HCT116 (cell line): ENCODE data around the gene ZNF292. TPM values are rescaled to one million over a fixed set of nuclear protein-coding genes. Genes with fewer than 3 reads are reported as not detected.

ENCODE experiments used
- ATAC-seq: fragments of 200-7000 bp; cut with Tn5 transposase; 2 replicates; pipeline ENCODE4 v1.9.1; 2020; ENCODE audit warnings: mild to moderate bottlenecking, moderate library complexity
- BruUV-seq: library from RNA; stranded (reverse); fragments of 400-500 nt; replicated peaks from 2 replicates; lab custom pipeline; 2021; lab: Mats Ljungman, UMichigan
- CTCF ChIA-PET: fragments of 300-600 bp; sonication (Branson Sonifier 250); formaldehyde crosslinking; loops from one replicate; lab custom pipeline; 2021; ENCODE audit warnings: antibody characterized with exemption; lab: Charles Lee
- POLR2A ChIA-PET: fragments of 300-600, 350-600 bp; sonication (Branson Sonifier 250); formaldehyde crosslinking; loops from one replicate; lab custom pipeline; 2021; ENCODE audit warnings: antibody characterized with exemption; lab: Charles Lee
- RAD21 ChIA-PET, 2 experiments: fragments of 300-600 bp; sonication (Branson Sonifier 250); formaldehyde crosslinking; loops; one replicate each; lab custom pipeline; 2023; ENCODE audit warnings: low total read pairs in 2 of 2; ENCODE audit not compliant: uncharacterized antibody in 2 of 2, unreplicated experiment in 2 of 2, low non-redundant PET in 1 of 2; lab: Charles Lee
- DNase-seq: peaks from one replicate; pipeline ENCODE4 v3.0.0-alpha.2; 2010; ENCODE audit warnings: low read depth, low spot score
- H2AFZ ChIP-seq: fragments of 200-600 bp; shearing (Covaris generic), sonication (generic); 2 replicates; pipeline ENCODE4 v1.6.1; 2017; ENCODE audit warnings: low read depth, mixed run types, mixed read lengths, antibody characterized with exemption, low read length; ENCODE audit not compliant: poor library complexity, severe bottlenecking
- H3K27ac ChIP-seq: 2 replicates; pipeline ENCODE4 v1.5.1; 2012; ENCODE audit warnings: low read depth, low read length
- H3K27me3 ChIP-seq: fragments of 200-600 bp; sonication (generic); 2 replicates; pipeline ENCODE4 v1.6.1; 2016; ENCODE audit warnings: mixed run types, low read length, mixed read lengths; ENCODE audit not compliant: insufficient read depth
- H3K36me3 ChIP-seq, 2 experiments: fragments of 200-500 bp in 1 of 2; fragments of 200-600 bp in 1 of 2; sonication (Bioruptor generic) in 1 of 2; sonication (generic) in 1 of 2; 2 replicates each; pipeline versions ENCODE4 v1.5.1 to v1.6.1; 2014 to 2016; ENCODE audit warnings: low read length in 2 of 2, inconsistent platforms in 1 of 2, mixed read lengths in 1 of 2, mixed run types in 1 of 2; ENCODE audit not compliant: insufficient read depth in 2 of 2, control insufficient read depth in 1 of 2
- H3K4me1 ChIP-seq, 2 experiments: fragments of 200-600 bp in 1 of 2; sonication (generic) in 1 of 2; 2 replicates each; pipeline versions ENCODE4 v1.5.1 to v1.6.1; 2012 to 2017; ENCODE audit warnings: low read length in 2 of 2, inconsistent platforms in 1 of 2, mild to moderate bottlenecking in 1 of 2, mixed read lengths in 1 of 2, mixed run types in 1 of 2, moderate library complexity in 1 of 2; ENCODE audit not compliant: insufficient read depth in 2 of 2, control insufficient read depth in 1 of 2
- H3K4me2 ChIP-seq: fragments of 200-600 bp; sonication (generic); 2 replicates; pipeline ENCODE4 v1.6.1; 2017; ENCODE audit warnings: mixed run types, low read length, mixed read lengths
- H3K4me3 ChIP-seq, 2 experiments: fragments of 200-600 bp in 1 of 2; sonication (generic) in 1 of 2; replicated peaks in 1 of 2; 2 replicates each; pipeline ENCODE4 v1.5.1; 2011 to 2016; ENCODE audit warnings: low read length in 2 of 2, control low read depth in 1 of 2, low read depth in 1 of 2, mild to moderate bottlenecking in 1 of 2, mixed read lengths in 1 of 2, mixed run types in 1 of 2
- H3K79me2 ChIP-seq: fragments of 200-600 bp; sonication (generic); 2 replicates; pipeline ENCODE4 v1.6.1; 2017; ENCODE audit warnings: mild to moderate bottlenecking, mixed run types, low read length, moderate library complexity, mixed read lengths; ENCODE audit not compliant: insufficient read depth
- H3K9ac ChIP-seq: fragments of 200-600 bp; sonication (generic); 2 replicates; pipeline ENCODE4 v1.6.1; 2016; ENCODE audit warnings: low read length, mixed read lengths
- H3K9me2 ChIP-seq: fragments of 200-600 bp; sonication (generic), shearing (Covaris generic); 2 replicates; pipeline ENCODE4 v1.6.1; 2017; ENCODE audit warnings: mixed run types, mild to moderate bottlenecking, moderate library complexity; ENCODE audit not compliant: insufficient read depth
- H3K9me3 ChIP-seq, 2 experiments: fragments of 200-500 bp in 1 of 2; fragments of 200-600 bp in 1 of 2; sonication (Bioruptor generic) in 1 of 2; sonication (generic) in 1 of 2; 2 replicates each; pipeline ENCODE4 v1.6.1; 2014 to 2017; ENCODE audit warnings: low read length in 2 of 2, mixed read lengths in 2 of 2, inconsistent platforms in 1 of 2, low read depth in 1 of 2, mild to moderate bottlenecking in 1 of 2, mixed run types in 1 of 2, moderate library complexity in 1 of 2; ENCODE audit not compliant: control insufficient read depth in 1 of 2, insufficient read depth in 1 of 2
- H4K20me1 ChIP-seq: fragments of 200-600 bp; sonication (generic), shearing (Covaris generic); 2 replicates; pipeline ENCODE4 v1.6.1; 2017; ENCODE audit warnings: mixed run types, mild to moderate bottlenecking, moderate library complexity; ENCODE audit not compliant: insufficient read depth
- CEBPB ChIP-seq: IDR thresholded peaks from 2 replicates; pipeline ENCODE4 v1.6.1; 2012; ENCODE audit warnings: low read depth
- ELF1 ChIP-seq: IDR thresholded peaks from 2 replicates; pipeline ENCODE4 v1.6.1; 2012; ENCODE audit warnings: low read depth, borderline replicate concordance
- FOSL1 ChIP-seq: IDR thresholded peaks from 2 replicates; pipeline ENCODE4 v1.6.1; 2012; ENCODE audit warnings: low read depth
- RAD21 ChIP-seq: IDR thresholded peaks from 2 replicates; pipeline ENCODE4 v1.6.1; 2012; ENCODE audit warnings: low read depth, mild to moderate bottlenecking
- SIN3A ChIP-seq: IDR thresholded peaks from 2 replicates; pipeline ENCODE4 v1.6.1; 2012; ENCODE audit warnings: low read depth
- SP1 ChIP-seq: IDR thresholded peaks from 2 replicates; pipeline ENCODE4 v1.6.1; 2012; ENCODE audit warnings: low read depth
- intact Hi-C: fragments of 100-400 bp; cut with micrococcal nuclease; formaldehyde crosslinking; loops from 2 replicates; pipeline ENCODE4 v1.10.0; 2022
- total RNA-seq: library from RNA; stranded (reverse); gene quantifications from one replicate; pipeline ENCODE4 v1.2.1, GENCODE V29; 2021; ENCODE audit not compliant: unreplicated experiment
- TF ChIP-seq, protein P1 (sequence below): IDR thresholded peaks from 2 replicates; pipeline ENCODE4 v1.6.1; 2012
- TF ChIP-seq, protein P2 (sequence below), 3 experiments: fragments of 200-600 bp in 1 of 3; sonication (generic) in 1 of 3; IDR thresholded peaks in 2 of 3; conservative IDR thresholded peaks in 1 of 3; 2 replicates each; pipeline ENCODE4 v1.5.1; 2012 to 2017; ENCODE audit warnings: low read depth in 2 of 3, low read length in 2 of 3, antibody characterized with exemption in 1 of 3, borderline replicate concordance in 1 of 3, control low read depth in 1 of 3, mild to moderate bottlenecking in 1 of 3, mixed read lengths in 1 of 3, mixed run types in 1 of 3, moderate library complexity in 1 of 3; ENCODE audit not compliant: insufficient read depth in 1 of 3
- TF ChIP-seq, protein P3 (sequence below): IDR thresholded peaks from 2 replicates; pipeline ENCODE4 v1.6.1; 2011; ENCODE audit warnings: mild to moderate bottlenecking, low read length, moderate library complexity; ENCODE audit not compliant: insufficient replicate concordance; ENCODE audit errors: extremely low read depth

The ZNF292 gene
- total RNA-seq, 1 experiment from 2014 or later, result 35.3 TPM

DNA sequence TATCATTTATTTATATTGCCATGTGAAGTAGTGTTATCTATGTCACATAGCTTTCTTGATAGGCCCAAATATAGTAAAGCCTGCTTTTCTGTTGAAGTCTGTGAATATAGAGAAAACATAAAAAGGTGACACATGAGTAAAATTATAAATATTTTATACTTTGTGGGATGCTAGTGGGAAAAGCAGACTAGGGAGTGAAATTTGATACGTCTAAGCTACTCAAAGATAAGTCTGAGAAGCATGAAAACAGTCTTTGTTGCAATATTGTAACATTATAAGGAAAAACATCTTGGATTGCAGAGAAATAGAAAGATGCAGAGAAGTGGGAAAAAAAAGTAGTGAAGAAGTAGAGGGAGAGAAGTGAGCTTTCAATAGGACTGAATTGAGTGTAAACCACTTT lies 75.4 kb downstream of the ZNF292 start:
- ChIA-PET CTCF (no interaction called here), RAD21 (no interaction called here), POLR2A (interaction anchor here (0.7 kb wide), 1 partner anchor 126 kb away, joined by 3 read pairs; no protein-coding TSS in a partner anchor)
- no peaks in the 10 kb centered on the region; the same call in 1 of the 2 replicates for H4K20me1 ChIP-seq
- H3K9me2 ChIP-seq, result no peaks in the 10 kb centered on the region
- ATAC-seq, result no peak
- peaks cover 22% of the 10 kb centered on the region; the same call in 1 of the 2 replicates for H3K79me2 ChIP-seq
- no peak overlapping the region for H3K9ac ChIP-seq
- intact Hi-C loops, result loop anchor here (10.0 kb wide), 1 partner anchor 156 kb away; no protein-coding TSS in a partner anchor
- H3K4me2 ChIP-seq, result no peak overlapping the region
- H2AFZ ChIP-seq, result no peak overlapping the region
- BruUV-seq, result no TSS peak
- no peak overlapping the region for H3K4me3 ChIP-seq
- no peaks in the 10 kb centered on the region for H3K4me1 ChIP-seq
- peaks cover 0 to 8% of the 10 kb centered on the region in 2 experiments; a peak in 1 of 4 replicates for H3K36me3 ChIP-seq
- H3K9me3 ChIP-seq, result no peaks in the 10 kb centered on the region
- no peaks in the 10 kb centered on the region for H3K27me3 ChIP-seq
- no peak overlapping the region for H3K27ac ChIP-seq
- DNase-seq, result no peak
- TF ChIP-seq ELF1 (no peak), SIN3A (no peak), SP1 (no peak), FOSL1 (no peak)
- TF ChIP-seq, protein P1, sequence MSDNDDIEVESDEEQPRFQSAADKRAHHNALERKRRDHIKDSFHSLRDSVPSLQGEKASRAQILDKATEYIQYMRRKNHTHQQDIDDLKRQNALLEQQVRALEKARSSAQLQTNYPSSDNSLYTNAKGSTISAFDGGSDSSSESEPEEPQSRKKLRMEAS, result no peak
- TF ChIP-seq, all 23 proteins: peak for 0

DNA sequence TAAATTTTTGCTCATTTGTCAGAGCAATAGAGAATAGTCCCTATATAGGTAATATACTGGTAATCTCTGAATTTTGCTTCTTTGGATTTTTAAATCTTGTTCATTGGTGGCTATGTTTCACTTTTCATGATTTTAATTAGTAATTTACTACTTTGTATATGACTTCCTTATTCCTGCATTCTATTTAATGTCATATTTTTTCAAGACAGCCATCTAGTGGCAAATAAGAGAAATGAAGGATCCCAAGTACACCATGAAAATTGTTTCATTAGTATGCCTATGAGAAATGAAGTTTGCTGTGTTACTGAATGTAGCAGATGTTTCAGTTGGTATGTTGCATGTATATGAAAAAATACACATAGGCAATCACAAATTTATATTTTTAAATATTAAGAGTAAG lies 82.4 kb downstream of the ZNF292 start:
- H3K4me2 ChIP-seq, result no peak overlapping the region
- no peak overlapping the region for H3K9ac ChIP-seq
- H3K9me3 ChIP-seq, result no peaks in the 10 kb centered on the region
- ChIA-PET RAD21 (no interaction called here), POLR2A (no interaction called here), CTCF (interaction anchor here (0.9 kb wide), 1 partner anchor 98 kb away, joined by 3 read pairs; no protein-coding TSS in a partner anchor)
- H3K4me3 ChIP-seq, result no peak overlapping the region
- no peak overlapping the region for H2AFZ ChIP-seq
- BruUV-seq, result no TSS peak
- H3K4me1 ChIP-seq, result no peaks in the 10 kb centered on the region
- DNase-seq (peak; percentile 18), ATAC-seq (peak; percentile 77)
- H3K27me3 ChIP-seq, result no peaks in the 10 kb centered on the region
- intact Hi-C loops, result loop anchor here (1.0 to 10.0 kb wide), 2 partner anchors 99 to 163 kb away; no protein-coding TSS in a partner anchor
- no peak for TF ChIP-seq CEBPB
- TF ChIP-seq RAD21, result peak; percentile 40; the same call in 1 of the 2 replicates
- peak; percentile 37 for TF ChIP-seq ELF1
- TF ChIP-seq, protein P2, sequence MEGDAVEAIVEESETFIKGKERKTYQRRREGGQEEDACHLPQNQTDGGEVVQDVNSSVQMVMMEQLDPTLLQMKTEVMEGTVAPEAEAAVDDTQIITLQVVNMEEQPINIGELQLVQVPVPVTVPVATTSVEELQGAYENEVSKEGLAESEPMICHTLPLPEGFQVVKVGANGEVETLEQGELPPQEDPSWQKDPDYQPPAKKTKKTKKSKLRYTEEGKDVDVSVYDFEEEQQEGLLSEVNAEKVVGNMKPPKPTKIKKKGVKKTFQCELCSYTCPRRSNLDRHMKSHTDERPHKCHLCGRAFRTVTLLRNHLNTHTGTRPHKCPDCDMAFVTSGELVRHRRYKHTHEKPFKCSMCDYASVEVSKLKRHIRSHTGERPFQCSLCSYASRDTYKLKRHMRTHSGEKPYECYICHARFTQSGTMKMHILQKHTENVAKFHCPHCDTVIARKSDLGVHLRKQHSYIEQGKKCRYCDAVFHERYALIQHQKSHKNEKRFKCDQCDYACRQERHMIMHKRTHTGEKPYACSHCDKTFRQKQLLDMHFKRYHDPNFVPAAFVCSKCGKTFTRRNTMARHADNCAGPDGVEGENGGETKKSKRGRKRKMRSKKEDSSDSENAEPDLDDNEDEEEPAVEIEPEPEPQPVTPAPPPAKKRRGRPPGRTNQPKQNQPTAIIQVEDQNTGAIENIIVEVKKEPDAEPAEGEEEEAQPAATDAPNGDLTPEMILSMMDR (IDR thresholded peaks at IDR 0.05 in 2 of 3, conservative IDR thresholded peaks at IDR 0.05 in 1 of 3; ENCODE audit: borderline replicate concordance in 1 of 3, insufficient read depth in 1 of 3, low read depth in 2 of 3, low read length in 2 of 3), result peak; percentile 23 to 64 (median 50); a peak in 5 of 6 replicates
- TF ChIP-seq, protein P3, sequence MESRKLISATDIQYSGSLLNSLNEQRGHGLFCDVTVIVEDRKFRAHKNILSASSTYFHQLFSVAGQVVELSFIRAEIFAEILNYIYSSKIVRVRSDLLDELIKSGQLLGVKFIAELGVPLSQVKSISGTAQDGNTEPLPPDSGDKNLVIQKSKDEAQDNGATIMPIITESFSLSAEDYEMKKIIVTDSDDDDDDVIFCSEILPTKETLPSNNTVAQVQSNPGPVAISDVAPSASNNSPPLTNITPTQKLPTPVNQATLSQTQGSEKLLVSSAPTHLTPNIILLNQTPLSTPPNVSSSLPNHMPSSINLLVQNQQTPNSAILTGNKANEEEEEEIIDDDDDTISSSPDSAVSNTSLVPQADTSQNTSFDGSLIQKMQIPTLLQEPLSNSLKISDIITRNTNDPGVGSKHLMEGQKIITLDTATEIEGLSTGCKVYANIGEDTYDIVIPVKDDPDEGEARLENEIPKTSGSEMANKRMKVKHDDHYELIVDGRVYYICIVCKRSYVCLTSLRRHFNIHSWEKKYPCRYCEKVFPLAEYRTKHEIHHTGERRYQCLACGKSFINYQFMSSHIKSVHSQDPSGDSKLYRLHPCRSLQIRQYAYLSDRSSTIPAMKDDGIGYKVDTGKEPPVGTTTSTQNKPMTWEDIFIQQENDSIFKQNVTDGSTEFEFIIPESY, result no peak
- H4K20me1 ChIP-seq, result no peaks in the 10 kb centered on the region; the same call in 1 of the 2 replicates
- no peak overlapping the region for H3K27ac ChIP-seq
- H3K9me2 ChIP-seq, result no peaks in the 10 kb centered on the region
- H3K79me2 ChIP-seq, result peaks cover 23% of the 10 kb centered on the region; the same call in 1 of the 2 replicates
- H3K36me3 ChIP-seq, result peaks cover 0 to 4% of the 10 kb centered on the region in 2 experiments; a peak in 2 of 4 replicates
